Glutamatergic neuron (in vitro differentiated cells): ENCODE measurements around the gene GFPT1. TPM values are rescaled to one million over a fixed set of nuclear protein-coding genes. Genes with fewer than 3 reads are reported as not detected.

Experiments used
- DNase-seq: peaks from one replicate; pipeline ENCODE4 v3.0.0; 2022
- H3K27ac Mint-ChIP-seq: one replicate; pipeline ENCODE4 v1.8.0; 2020; ENCODE audit warnings: mild to moderate bottlenecking, mixed read lengths, inconsistent platforms; ENCODE audit not compliant: unreplicated experiment
- H3K27me3 Mint-ChIP-seq: one replicate; pipeline ENCODE4 v1.8.0; 2020; ENCODE audit warnings: mild to moderate bottlenecking, moderate library complexity, mixed read lengths, inconsistent platforms; ENCODE audit not compliant: unreplicated experiment
- H3K36me3 Mint-ChIP-seq: one replicate; pipeline ENCODE4 v1.8.0; 2020; ENCODE audit warnings: mild to moderate bottlenecking, mixed read lengths, inconsistent platforms; ENCODE audit not compliant: unreplicated experiment
- H3K4me1 Mint-ChIP-seq: one replicate; pipeline ENCODE4 v1.8.0; 2020; ENCODE audit warnings: mild to moderate bottlenecking, low read depth, mixed read lengths, inconsistent platforms; ENCODE audit not compliant: unreplicated experiment
- H3K4me3 Mint-ChIP-seq: one replicate; pipeline ENCODE4 v1.8.0; 2020; ENCODE audit warnings: mild to moderate bottlenecking, mixed read lengths, inconsistent platforms; ENCODE audit not compliant: unreplicated experiment
- H3K9me3 Mint-ChIP-seq: one replicate; pipeline ENCODE4 v1.8.0; 2020; ENCODE audit warnings: mild to moderate bottlenecking, moderate library complexity, mixed read lengths, inconsistent platforms; ENCODE audit not compliant: unreplicated experiment
- total RNA-seq: library from RNA; stranded (reverse); fragmentation: NEBNext Ultra II Directional; extraction: Animal tissue kit (Norgen Biotek cat#: 25700); gene quantifications from one replicate; pipeline ENCODE4 v1.2.1, GENCODE V29; 2021; ENCODE audit not compliant: unreplicated experiment
- TF ChIP-seq, protein P1 (sequence below): fragments of 200-600 bp; sonication (generic); IDR thresholded peaks from one replicate; pipeline ENCODE4 v1.5.0; 2021; ENCODE audit not compliant: partially characterized antibody, unreplicated experiment

Gene GFPT1
- total RNA-seq, 1 donor from 2014 or later: 39.3 TPM

GRCh38 chr2:69380072-69380917, 6.7 kb downstream of the GFPT1 start:
- DNase-seq: no peak
- Mint-ChIP-seq H3K4me3 (no peak overlapping the region), H3K9me3 (no peaks in the 10 kb centered on the region), H3K27ac (no peak overlapping the region), H3K27me3 (no peaks in the 10 kb centered on the region), H3K4me1 (no peaks in the 10 kb centered on the region), H3K36me3 (no peaks in the 10 kb centered on the region)
- TF ChIP-seq, protein P1, sequence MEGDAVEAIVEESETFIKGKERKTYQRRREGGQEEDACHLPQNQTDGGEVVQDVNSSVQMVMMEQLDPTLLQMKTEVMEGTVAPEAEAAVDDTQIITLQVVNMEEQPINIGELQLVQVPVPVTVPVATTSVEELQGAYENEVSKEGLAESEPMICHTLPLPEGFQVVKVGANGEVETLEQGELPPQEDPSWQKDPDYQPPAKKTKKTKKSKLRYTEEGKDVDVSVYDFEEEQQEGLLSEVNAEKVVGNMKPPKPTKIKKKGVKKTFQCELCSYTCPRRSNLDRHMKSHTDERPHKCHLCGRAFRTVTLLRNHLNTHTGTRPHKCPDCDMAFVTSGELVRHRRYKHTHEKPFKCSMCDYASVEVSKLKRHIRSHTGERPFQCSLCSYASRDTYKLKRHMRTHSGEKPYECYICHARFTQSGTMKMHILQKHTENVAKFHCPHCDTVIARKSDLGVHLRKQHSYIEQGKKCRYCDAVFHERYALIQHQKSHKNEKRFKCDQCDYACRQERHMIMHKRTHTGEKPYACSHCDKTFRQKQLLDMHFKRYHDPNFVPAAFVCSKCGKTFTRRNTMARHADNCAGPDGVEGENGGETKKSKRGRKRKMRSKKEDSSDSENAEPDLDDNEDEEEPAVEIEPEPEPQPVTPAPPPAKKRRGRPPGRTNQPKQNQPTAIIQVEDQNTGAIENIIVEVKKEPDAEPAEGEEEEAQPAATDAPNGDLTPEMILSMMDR: no peak

DNA sequence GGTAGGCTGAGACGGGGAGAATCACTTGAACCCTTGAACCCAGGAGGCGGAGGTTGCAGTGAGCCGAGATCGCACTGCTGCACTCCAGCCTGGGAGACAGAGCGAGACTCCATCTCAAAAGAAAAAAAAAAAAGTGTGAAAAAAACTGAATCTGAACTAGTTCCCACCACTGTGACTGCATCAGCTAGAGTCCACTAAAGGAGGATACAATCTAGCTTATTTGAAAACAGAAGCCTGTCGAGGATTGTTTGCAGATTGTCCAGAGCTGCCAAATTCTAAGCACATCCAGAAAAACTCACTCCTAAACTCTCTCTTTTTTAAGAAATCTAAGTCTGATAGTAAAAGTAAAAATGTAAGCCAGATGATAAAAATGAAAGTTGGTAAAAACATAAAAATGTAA, 10.6 kb downstream of the GFPT1 start:
- no peak overlapping the region for H3K27ac Mint-ChIP-seq
- no peaks in the 10 kb centered on the region for H3K36me3 Mint-ChIP-seq
- TF ChIP-seq, protein P1: no peak
- H3K4me1 Mint-ChIP-seq: no peaks in the 10 kb centered on the region
- no peaks in the 10 kb centered on the region for H3K9me3 Mint-ChIP-seq
- H3K4me3 Mint-ChIP-seq: no peak overlapping the region
- no peak for DNase-seq
- no peaks in the 10 kb centered on the region for H3K27me3 Mint-ChIP-seq

DNA sequence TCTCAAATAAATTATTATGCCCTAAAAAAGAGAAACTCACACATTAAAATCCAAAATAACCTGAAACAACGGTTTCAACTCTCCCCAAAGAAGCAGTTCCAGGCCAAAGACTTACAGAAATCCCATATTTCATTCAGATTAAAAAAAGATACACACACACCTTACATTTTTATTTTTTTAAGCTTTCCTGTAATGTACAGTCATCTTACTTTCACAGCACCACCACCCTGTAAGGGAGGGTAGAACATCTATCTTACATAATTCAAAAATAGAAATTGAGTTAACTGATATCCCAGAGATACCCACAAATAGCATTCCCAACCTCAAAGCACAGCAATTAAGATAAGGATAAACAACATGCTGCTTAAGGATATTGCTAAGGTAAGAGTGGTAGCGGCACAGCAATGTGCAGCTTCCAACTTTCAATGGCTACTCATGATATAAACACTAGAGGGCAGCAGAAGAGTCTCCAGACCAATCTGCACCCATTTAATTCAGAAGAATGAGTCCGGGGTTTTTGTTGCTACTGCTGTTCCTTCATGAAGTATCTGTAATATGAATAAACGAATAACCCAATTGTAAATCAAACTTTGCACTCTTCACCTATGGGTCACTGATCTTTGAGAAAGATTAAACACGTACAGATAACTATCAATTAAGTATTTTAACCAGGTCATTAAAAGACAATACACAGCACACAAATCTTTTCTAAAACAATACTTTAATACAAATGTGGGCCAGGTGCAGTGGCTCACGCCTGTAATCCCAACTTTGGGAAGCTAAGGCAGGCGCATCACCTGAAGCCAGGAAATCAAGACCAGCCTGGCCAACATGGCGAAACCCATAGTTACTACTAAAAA, 11.3 kb downstream of the GFPT1 start:
- no peak for DNase-seq
- no peak overlapping the region for H3K4me3 Mint-ChIP-seq

DNA sequence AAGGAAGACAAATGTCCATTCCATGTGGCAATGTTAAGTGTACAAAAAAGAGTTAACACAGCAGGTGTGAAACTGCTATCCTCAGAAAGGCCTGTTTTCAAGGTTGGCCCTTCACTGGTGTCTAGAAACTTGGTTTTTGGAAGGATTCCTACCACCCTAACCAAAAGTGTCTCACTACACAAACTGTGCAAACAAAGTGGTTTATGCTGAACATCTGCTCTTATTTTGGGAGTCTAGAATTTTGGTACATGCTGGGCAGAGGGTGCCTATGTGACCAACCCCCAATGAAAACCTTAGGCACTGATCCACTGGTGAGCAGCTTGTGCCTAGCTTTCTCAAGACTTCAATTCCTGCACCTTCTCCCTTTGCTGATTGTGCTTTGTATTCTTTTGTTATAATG, 14.3 kb downstream of the GFPT1 start:
- no peak overlapping the region for H3K27ac Mint-ChIP-seq
- TF ChIP-seq, protein P1: no peak
- H3K4me1 Mint-ChIP-seq: no peaks in the 10 kb centered on the region

More for the DNA sequence above, 11.3 kb downstream of the GFPT1 start:
- Mint-ChIP-seq H3K27me3 (no peaks in the 10 kb centered on the region), H3K4me1 (no peaks in the 10 kb centered on the region), H3K36me3 (no peaks in the 10 kb centered on the region), H3K27ac (no peak overlapping the region), H3K9me3 (no peaks in the 10 kb centered on the region)
- TF ChIP-seq, protein P1: peak; percentile 68

DNA sequence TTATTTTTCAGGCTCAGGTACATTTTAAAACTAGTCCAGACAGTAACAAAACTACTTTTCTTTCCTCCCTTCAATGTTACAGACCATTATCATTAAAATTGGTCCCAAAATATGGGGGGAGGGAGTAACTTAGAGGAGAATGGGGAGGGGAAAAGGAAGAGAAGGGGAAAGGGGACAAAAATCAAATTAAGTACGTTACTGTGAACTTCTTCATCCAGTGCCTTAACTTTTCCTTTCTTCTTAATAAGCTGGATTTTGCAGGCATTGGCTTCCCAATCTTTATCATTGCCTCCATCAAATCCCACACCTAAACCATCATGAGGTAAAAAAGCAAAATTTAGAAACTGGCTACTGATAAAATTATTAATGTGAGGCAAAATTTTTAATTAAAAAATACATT, 17.2 kb downstream of the GFPT1 start:
- H3K27ac Mint-ChIP-seq: no peak overlapping the region
- H3K4me3 Mint-ChIP-seq: no peak overlapping the region
- H3K4me1 Mint-ChIP-seq: no peaks in the 10 kb centered on the region
- no peaks in the 10 kb centered on the region for H3K9me3 Mint-ChIP-seq
- no peaks in the 10 kb centered on the region for H3K36me3 Mint-ChIP-seq
- TF ChIP-seq, protein P1: no peak
- peaks cover 4% of the 10 kb centered on the region for H3K27me3 Mint-ChIP-seq
- DNase-seq: no peak

More for the DNA sequence above, 14.3 kb downstream of the GFPT1 start:
- Mint-ChIP-seq H3K36me3 (no peaks in the 10 kb centered on the region), H3K4me3 (no peak overlapping the region), H3K9me3 (no peaks in the 10 kb centered on the region), H3K27me3 (peaks cover 4% of the 10 kb centered on the region)
- no peak for DNase-seq
